OCI-LY7 (cell line): ENCODE results near the gene CTH. TPM values are rescaled to one million over a fixed set of nuclear protein-coding genes. Genes with fewer than 3 reads are reported as not detected.
"Not testable (repeated sequence)": the region's sequence is repeated elsewhere in the genome, so short reads cannot be mapped to it uniquely, and the experiment has no call there.

ENCODE experiments used
- Bru-seq: library from RNA; stranded (reverse); fragments of 400-500 nt; gene quantifications from one replicate; lab custom pipeline; 2021; lab: Mats Ljungman, UMichigan
- BruChase-seq, 2 experiments: library from RNA; stranded (reverse); fragments of 400-500 nt; gene quantifications; one replicate each; lab custom pipeline; 2021; lab: Mats Ljungman, UMichigan
- BruUV-seq: library from RNA; stranded (reverse); fragments of 400-500 nt; replicated peaks from 2 replicates; lab custom pipeline; 2021; lab: Mats Ljungman, UMichigan
- CTCF ChIA-PET: fragments of 300-600 bp; sonication (Branson Sonifier 250); formaldehyde crosslinking; loops from one replicate; lab custom pipeline; 2022; ENCODE audit warnings: antibody characterized with exemption; ENCODE audit not compliant: unreplicated experiment; lab: Charles Lee
- POLR2A ChIA-PET: fragments of 300-600 bp; sonication (Branson Sonifier 250); formaldehyde crosslinking; loops from one replicate; lab custom pipeline; 2022; ENCODE audit warnings: antibody characterized with exemption; lab: Charles Lee
- DNase-seq: peaks from one replicate; pipeline ENCODE4 v3.0.0-alpha.2; 2015; ENCODE audit warnings: low spot score
- H2AFZ ChIP-seq: fragments of 200-600 bp; sonication (generic), shearing (Covaris generic); 2 replicates; pipeline ENCODE4 v1.6.1; 2014; ENCODE audit warnings: mild to moderate bottlenecking, antibody characterized with exemption, low read length, moderate library complexity
- H3K27ac ChIP-seq: fragments of 200-600 bp; sonication (generic); 2 replicates; pipeline ENCODE4 v1.5.1; 2014; ENCODE audit warnings: mixed run types, low read depth, mild to moderate bottlenecking, moderate library complexity, low read length, inconsistent platforms; ENCODE audit not compliant: poor library complexity, severe bottlenecking
- H3K36me3 ChIP-seq: fragments of 200-600 bp; sonication (generic); 2 replicates; pipeline ENCODE4 v1.6.1; 2014; ENCODE audit warnings: mild to moderate bottlenecking, antibody characterized with exemption, low read length, moderate library complexity, mixed read lengths; ENCODE audit not compliant: insufficient read depth
- H3K4me1 ChIP-seq: fragments of 200-600 bp; sonication (generic); 2 replicates; pipeline ENCODE4 v1.5.1; 2014; ENCODE audit warnings: mild to moderate bottlenecking, low read length; ENCODE audit not compliant: insufficient read depth, poor library complexity, severe bottlenecking
- H3K4me2 ChIP-seq: fragments of 200-600 bp; sonication (generic); 2 replicates; pipeline ENCODE4 v1.6.1; 2014; ENCODE audit warnings: mild to moderate bottlenecking, low read length
- H3K4me3 ChIP-seq: fragments of 200-600 bp; sonication (generic); 2 replicates; pipeline ENCODE4 v1.5.1; 2014; ENCODE audit warnings: mild to moderate bottlenecking, low read depth, low read length; ENCODE audit not compliant: poor library complexity, severe bottlenecking
- H3K79me2 ChIP-seq: fragments of 200-600 bp; sonication (generic); 2 replicates; pipeline ENCODE4 v1.6.1; 2016; ENCODE audit warnings: low read depth, mild to moderate bottlenecking, low read length, moderate library complexity, mixed read lengths; ENCODE audit not compliant: insufficient read depth
- H3K9me2 ChIP-seq: fragments of 200-600 bp; sonication (generic); 2 replicates; pipeline ENCODE4 v1.6.1; 2016; ENCODE audit warnings: mild to moderate bottlenecking, low read length, mixed read lengths; ENCODE audit not compliant: insufficient read depth
- H3K9me3 ChIP-seq: fragments of 200-600 bp; sonication (generic); 2 replicates; pipeline ENCODE4 v1.6.1; 2014; ENCODE audit warnings: mild to moderate bottlenecking, mixed run types, low read length, mixed read lengths
- H4K20me1 ChIP-seq: fragments of 200-600 bp; sonication (generic); 2 replicates; pipeline ENCODE4 v1.6.1; 2014; ENCODE audit warnings: mild to moderate bottlenecking, antibody characterized with exemption, low read length, moderate library complexity, mixed read lengths; ENCODE audit not compliant: insufficient read depth
- CTCF ChIP-seq: fragments of 200-600 bp; sonication (generic); conservative IDR thresholded peaks from 2 replicates; pipeline ENCODE4 v1.5.1; 2014; ENCODE audit warnings: mild to moderate bottlenecking, antibody characterized with exemption, low read length, moderate library complexity, mixed read lengths
- EZH2phosphoT487 ChIP-seq: fragments of 200-600 bp; sonication (generic); IDR thresholded peaks from 2 replicates; pipeline ENCODE4 v1.6.1; 2018; ENCODE audit warnings: low read depth, borderline replicate concordance, mild to moderate bottlenecking, mixed run types, antibody characterized with exemption, low read length, moderate library complexity, mixed read lengths
- intact Hi-C: fragments of 100-400 bp; cut with micrococcal nuclease; formaldehyde crosslinking; loops from one replicate; pipeline ENCODE4 v1.10.0; 2022; ENCODE audit not compliant: unreplicated experiment
- long read RNA-seq: library from polyadenylated mRNA; stranded (forward); transcript quantifications from one replicate; pipeline ENCODE4 v2.0.0, GENCODE V29; 2022
- total RNA-seq, 2 experiments: library from RNA; depleted of rRNA in 1 of 2; stranded (reverse); fragments of >200 nt in 1 of 2; shearing (Covaris generic) in 1 of 2; gene quantifications; 2 replicates each; pipeline ENCODE4 v1.2.3, GENCODE V29; 2014 to 2022

The CTH gene
- total RNA-seq (2014; rRNA removed; shearing (Covaris generic)) (6.3 and 9.7 TPM in 2 replicates), total RNA-seq (2022) (14.4 and 16.8 TPM in 2 replicates), Bru-seq, nascent RNA (percentile 63 among the genes with signal in this experiment), BruChase-seq, experiment 1, labeled RNA remaining after a 6-hour chase (percentile 50 among the genes with signal in this experiment), BruChase-seq, experiment 2, labeled RNA remaining after a 2-hour chase (percentile 53 among the genes with signal in this experiment)
- long read RNA-seq, transcript CTH-202 (12 exons, 1,805 nt): major isoform, 31 of 35 reads
- long read RNA-seq, partial matches to known transcripts: 0 of 35 reads
- long read RNA-seq, other reads (novel, unspliced or antisense): 3 of 35 reads

GRCh38 chr1:70410604-70411359, at the start of gene CTH:
TSS of gene CTH (plus strand) at chr1:70411268. CDS start at chr1:70411416, 148 bp downstream.
- peak; percentile 96 for DNase-seq

GRCh38 chr1:70361727-70362398, 49.2 kb upstream of the CTH start:
- DNase-seq: no peak
- Histone ChIP-seq H3K36me3 (no peaks in the 10 kb centered on the region), H3K27ac (no peak overlapping the region), H3K79me2 (no peaks in the 10 kb centered on the region), H3K4me3 (no peak overlapping the region), H3K9me2 (no peaks in the 10 kb centered on the region), H4K20me1 (no peaks in the 10 kb centered on the region), H2AFZ (no peak overlapping the region), H3K4me1 (no peaks in the 10 kb centered on the region), H3K9me3 (no peaks in the 10 kb centered on the region), H3K4me2 (no peak overlapping the region)
- TF ChIP-seq EZH2phosphoT487: no peak
- intact Hi-C loops: no loop called here
- no TSS peak for BruUV-seq
- POLR2A ChIA-PET: interaction anchor here (0.6 kb wide), 1 partner anchor 30 kb away, joined by 3 read pairs; no protein-coding TSS in a partner anchor
- CTCF ChIA-PET: no interaction called here

More at GRCh38 chr1:70410604-70411359, at the start of gene CTH:
- no peaks in the 10 kb centered on the region for H4K20me1 ChIP-seq
- CTCF ChIA-PET: interaction anchor here (0.5 to 1.2 kb wide), 2 partner anchors 153 to 190 kb away, joined by 3 to 4 read pairs; no protein-coding TSS in a partner anchor
- POLR2A ChIA-PET: interaction anchor here (0.5 to 6.4 kb wide), 23 partner anchors 8 to 228 kb away, joined by 3 to 43 read pairs (median 4); partner anchors contain the start of genes ANKRD13C, LRRC40 and SRSF11
- intact Hi-C loops: loop anchor here (1.0 to 10.0 kb wide), 3 partner anchors 56 to 674 kb away; partner anchors contain the start of genes ANKRD13C, LRRC40 and ZRANB2
- BruUV-seq: no TSS peak
- no peaks in the 10 kb centered on the region; the same call in 1 of the 2 replicates for H3K79me2 ChIP-seq
- H3K4me3 ChIP-seq: peak within 1 kb of the TSS; percentile 77
- no peaks in the 10 kb centered on the region for H3K9me2 ChIP-seq
- peak within 1 kb of the TSS; percentile 65 for H3K27ac ChIP-seq
- H3K4me1 ChIP-seq: peaks cover 35% of the 10 kb centered on the region
- peak within 1 kb of the TSS; percentile 100 for H2AFZ ChIP-seq
- H3K36me3 ChIP-seq: no peaks in the 10 kb centered on the region
- no peaks in the 10 kb centered on the region for H3K9me3 ChIP-seq
- no peak for TF ChIP-seq EZH2phosphoT487
- no peak for TF ChIP-seq CTCF
- peak within 1 kb of the TSS; percentile 80 for H3K4me2 ChIP-seq

- no TSS peak for BruUV-seq
- H3K9me2 ChIP-seq: no peaks in the 10 kb centered on the region
- no peak overlapping the region for H3K4me3 ChIP-seq
- no peak overlapping the region for H3K27ac ChIP-seq
- no peak overlapping the region for H2AFZ ChIP-seq
- ChIA-PET POLR2A (interaction anchor here (0.7 kb wide), 1 partner anchor 27 kb away, joined by 3 read pairs; no protein-coding TSS in a partner anchor), CTCF (no interaction called here)
- no peaks in the 10 kb centered on the region for H3K9me3 ChIP-seq
- no peaks in the 10 kb centered on the region for H4K20me1 ChIP-seq
- H3K4me1 ChIP-seq: no peaks in the 10 kb centered on the region
- intact Hi-C loops: no loop called here
- no peak overlapping the region for H3K4me2 ChIP-seq
- H3K79me2 ChIP-seq: no peaks in the 10 kb centered on the region
- DNase-seq: no peak
- TF ChIP-seq CTCF: no peak
- TF ChIP-seq EZH2phosphoT487: no peak
- no peaks in the 10 kb centered on the region for H3K36me3 ChIP-seq
Measured at GRCh38 chr1:70364439-70364838, 46.6 kb upstream of the CTH start.

GRCh38 chr1:70366425-70366952, 44.6 kb upstream of the CTH start:
- H2AFZ ChIP-seq, H3K9me3 ChIP-seq, H3K9me2 ChIP-seq, H3K27ac ChIP-seq, CTCF ChIA-PET, BruUV-seq, intact Hi-C loops, H4K20me1 ChIP-seq, H3K4me2 ChIP-seq, H3K36me3 ChIP-seq, H3K79me2 ChIP-seq, DNase-seq, H3K4me3 ChIP-seq, H3K4me1 ChIP-seq, POLR2A ChIA-PET: not testable (repeated sequence)
